ENCODE measurements around the gene DOHH.

The DOHH gene

GRCh38 chr19:3500429-3501101 lies at the start of gene DOHH:
Gene DOHH, minus strand, starts transcription at chr19:3500674. Its CDS starts 3,860 bp downstream, at chr19:3496814.
- DNase-seq: peak; percentile 89 to 99 (median 91)

GRCh38 chr19:3549816-3550215 lies 49.3 kb upstream of the DOHH start:
- DNase-seq: no peak

- DNase-seq: no peak
These were observed 48.1 kb upstream of the DOHH start for GRCh38 chr19:3548606-3549005.

- DNase-seq: no peak
These were observed 47.4 kb upstream of the DOHH start for GRCh38 chr19:3547767-3548282.

- peak in 2 of 6 experiments; percentile 12 for DNase-seq
These were observed 46.8 kb upstream of the DOHH start for GRCh38 chr19:3547301-3547731.

- DNase-seq: no peak
These were observed 45.6 kb upstream of the DOHH start for GRCh38 chr19:3546119-3546518.

- no peak for DNase-seq
These were observed 45.2 kb upstream of the DOHH start for GRCh38 chr19:3545669-3546034.

GRCh38 chr19:3544742-3545668 lies 44.5 kb upstream of the DOHH start:
- peak; percentile 38 to 82 (median 72) for DNase-seq

- DNase-seq: no peak
These were observed 43.5 kb upstream of the DOHH start for GRCh38 chr19:3544058-3544376.

GRCh38 chr19:3543150-3544057 lies 42.9 kb upstream of the DOHH start:
- DNase-seq: no peak

- DNase-seq: no peak
These were observed 39.3 kb upstream of the DOHH start for GRCh38 chr19:3539756-3540118.

GRCh38 chr19:3538965-3539755 lies 38.7 kb upstream of the DOHH start, which contains the start of gene TEKTIP1:
Gene TEKTIP1, plus strand, starts transcription at chr19:3539174. Its CDS starts 4 bp downstream, at chr19:3539178.
- no peak for DNase-seq

GRCh38 chr19:3538258-3538929 lies 37.9 kb upstream of the DOHH start:
- no peak for DNase-seq

- DNase-seq: no peak
These were observed 37.2 kb upstream of the DOHH start for GRCh38 chr19:3537438-3538240.

- DNase-seq: no peak
These were observed 36.6 kb upstream of the DOHH start for GRCh38 chr19:3537101-3537437.

- DNase-seq: no peak
These were observed 36.1 kb upstream of the DOHH start for GRCh38 chr19:3536429-3537100.

GRCh38 chr19:3535981-3536380 lies 35.5 kb upstream of the DOHH start:
- DNase-seq: no peak

- DNase-seq: no peak
These were observed 35.1 kb upstream of the DOHH start for GRCh38 chr19:3535563-3535965.

GRCh38 chr19:3535235-3535535 lies 34.7 kb upstream of the DOHH start:
- no peak for DNase-seq
